ENCODE measurements around the gene CCDC51.

- TF ChIP-seq POLR2AphosphoS5 (IDR thresholded peaks at IDR 0.05; ENCODE audit: low read depth) (no peak), EZH2 (IDR thresholded peaks at IDR 0.05; ENCODE audit: low read depth, unreplicated experiment) (no peak), ETS1 (IDR thresholded peaks at IDR 0.05) (no peak), EZH2phosphoT487 (IDR thresholded peaks at IDR 0.05; ENCODE audit: unreplicated experiment) (no peak), CREB1 (CRISPR knock-in tag; IDR thresholded peaks at IDR 0.05; ENCODE audit: low read depth) (no peak), STAT1 (IDR thresholded peaks at IDR 0.05; ENCODE audit: unreplicated experiment) (no peak), JUNB (IDR thresholded peaks at IDR 0.05; ENCODE audit: unreplicated experiment) (no peak)
- TF ChIP-seq, protein P1, sequence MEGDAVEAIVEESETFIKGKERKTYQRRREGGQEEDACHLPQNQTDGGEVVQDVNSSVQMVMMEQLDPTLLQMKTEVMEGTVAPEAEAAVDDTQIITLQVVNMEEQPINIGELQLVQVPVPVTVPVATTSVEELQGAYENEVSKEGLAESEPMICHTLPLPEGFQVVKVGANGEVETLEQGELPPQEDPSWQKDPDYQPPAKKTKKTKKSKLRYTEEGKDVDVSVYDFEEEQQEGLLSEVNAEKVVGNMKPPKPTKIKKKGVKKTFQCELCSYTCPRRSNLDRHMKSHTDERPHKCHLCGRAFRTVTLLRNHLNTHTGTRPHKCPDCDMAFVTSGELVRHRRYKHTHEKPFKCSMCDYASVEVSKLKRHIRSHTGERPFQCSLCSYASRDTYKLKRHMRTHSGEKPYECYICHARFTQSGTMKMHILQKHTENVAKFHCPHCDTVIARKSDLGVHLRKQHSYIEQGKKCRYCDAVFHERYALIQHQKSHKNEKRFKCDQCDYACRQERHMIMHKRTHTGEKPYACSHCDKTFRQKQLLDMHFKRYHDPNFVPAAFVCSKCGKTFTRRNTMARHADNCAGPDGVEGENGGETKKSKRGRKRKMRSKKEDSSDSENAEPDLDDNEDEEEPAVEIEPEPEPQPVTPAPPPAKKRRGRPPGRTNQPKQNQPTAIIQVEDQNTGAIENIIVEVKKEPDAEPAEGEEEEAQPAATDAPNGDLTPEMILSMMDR (conservative IDR thresholded peaks at IDR 0.05; ENCODE audit: low read depth in 2 of 2) = no peak
- TF ChIP-seq, protein P2, sequence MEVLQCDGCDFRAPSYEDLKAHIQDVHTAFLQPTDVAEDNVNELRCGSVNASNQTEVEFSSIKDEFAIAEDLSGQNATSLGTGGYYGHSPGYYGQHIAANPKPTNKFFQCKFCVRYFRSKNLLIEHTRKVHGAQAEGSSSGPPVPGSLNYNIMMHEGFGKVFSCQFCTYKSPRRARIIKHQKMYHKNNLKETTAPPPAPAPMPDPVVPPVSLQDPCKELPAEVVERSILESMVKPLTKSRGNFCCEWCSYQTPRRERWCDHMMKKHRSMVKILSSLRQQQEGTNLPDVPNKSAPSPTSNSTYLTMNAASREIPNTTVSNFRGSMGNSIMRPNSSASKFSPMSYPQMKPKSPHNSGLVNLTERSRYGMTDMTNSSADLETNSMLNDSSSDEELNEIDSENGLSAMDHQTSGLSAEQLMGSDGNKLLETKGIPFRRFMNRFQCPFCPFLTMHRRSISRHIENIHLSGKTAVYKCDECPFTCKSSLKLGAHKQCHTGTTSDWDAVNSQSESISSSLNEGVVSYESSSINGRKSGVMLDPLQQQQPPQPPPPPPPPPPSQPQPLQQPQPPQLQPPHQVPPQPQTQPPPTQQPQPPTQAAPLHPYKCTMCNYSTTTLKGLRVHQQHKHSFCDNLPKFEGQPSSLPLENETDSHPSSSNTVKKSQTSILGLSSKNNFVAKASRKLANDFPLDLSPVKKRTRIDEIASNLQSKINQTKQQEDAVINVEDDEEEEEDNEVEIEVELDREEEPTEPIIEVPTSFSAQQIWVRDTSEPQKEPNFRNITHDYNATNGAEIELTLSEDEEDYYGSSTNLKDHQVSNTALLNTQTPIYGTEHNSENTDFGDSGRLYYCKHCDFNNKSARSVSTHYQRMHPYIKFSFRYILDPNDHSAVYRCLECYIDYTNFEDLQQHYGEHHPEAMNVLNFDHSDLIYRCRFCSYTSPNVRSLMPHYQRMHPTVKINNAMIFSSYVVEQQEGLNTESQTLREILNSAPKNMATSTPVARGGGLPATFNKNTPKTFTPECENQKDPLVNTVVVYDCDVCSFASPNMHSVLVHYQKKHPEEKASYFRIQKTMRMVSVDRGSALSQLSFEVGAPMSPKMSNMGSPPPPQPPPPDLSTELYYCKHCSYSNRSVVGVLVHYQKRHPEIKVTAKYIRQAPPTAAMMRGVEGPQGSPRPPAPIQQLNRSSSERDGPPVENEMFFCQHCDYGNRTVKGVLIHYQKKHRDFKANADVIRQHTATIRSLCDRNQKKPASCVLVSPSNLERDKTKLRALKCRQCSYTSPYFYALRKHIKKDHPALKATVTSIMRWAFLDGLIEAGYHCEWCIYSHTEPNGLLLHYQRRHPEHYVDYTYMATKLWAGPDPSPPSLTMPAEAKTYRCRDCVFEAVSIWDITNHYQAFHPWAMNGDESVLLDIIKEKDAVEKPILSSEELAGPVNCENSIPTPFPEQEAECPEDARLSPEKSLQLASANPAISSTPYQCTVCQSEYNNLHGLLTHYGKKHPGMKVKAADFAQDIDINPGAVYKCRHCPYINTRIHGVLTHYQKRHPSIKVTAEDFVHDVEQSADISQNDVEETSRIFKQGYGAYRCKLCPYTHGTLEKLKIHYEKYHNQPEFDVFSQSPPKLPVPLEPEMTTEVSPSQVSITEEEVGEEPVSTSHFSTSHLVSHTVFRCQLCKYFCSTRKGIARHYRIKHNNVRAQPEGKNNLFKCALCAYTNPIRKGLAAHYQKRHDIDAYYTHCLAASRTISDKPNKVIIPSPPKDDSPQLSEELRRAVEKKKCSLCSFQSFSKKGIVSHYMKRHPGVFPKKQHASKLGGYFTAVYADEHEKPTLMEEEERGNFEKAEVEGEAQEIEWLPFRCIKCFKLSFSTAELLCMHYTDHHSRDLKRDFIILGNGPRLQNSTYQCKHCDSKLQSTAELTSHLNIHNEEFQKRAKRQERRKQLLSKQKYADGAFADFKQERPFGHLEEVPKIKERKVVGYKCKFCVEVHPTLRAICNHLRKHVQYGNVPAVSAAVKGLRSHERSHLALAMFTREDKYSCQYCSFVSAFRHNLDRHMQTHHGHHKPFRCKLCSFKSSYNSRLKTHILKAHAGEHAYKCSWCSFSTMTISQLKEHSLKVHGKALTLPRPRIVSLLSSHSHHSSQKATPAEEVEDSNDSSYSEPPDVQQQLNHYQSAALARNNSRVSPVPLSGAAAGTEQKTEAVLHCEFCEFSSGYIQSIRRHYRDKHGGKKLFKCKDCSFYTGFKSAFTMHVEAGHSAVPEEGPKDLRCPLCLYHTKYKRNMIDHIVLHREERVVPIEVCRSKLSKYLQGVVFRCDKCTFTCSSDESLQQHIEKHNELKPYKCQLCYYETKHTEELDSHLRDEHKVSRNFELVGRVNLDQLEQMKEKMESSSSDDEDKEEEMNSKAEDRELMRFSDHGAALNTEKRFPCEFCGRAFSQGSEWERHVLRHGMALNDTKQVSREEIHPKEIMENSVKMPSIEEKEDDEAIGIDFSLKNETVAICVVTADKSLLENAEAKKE (CRISPR knock-in tag; IDR thresholded peaks at IDR 0.05) = no peak
- TF ChIP-seq, protein P3, sequence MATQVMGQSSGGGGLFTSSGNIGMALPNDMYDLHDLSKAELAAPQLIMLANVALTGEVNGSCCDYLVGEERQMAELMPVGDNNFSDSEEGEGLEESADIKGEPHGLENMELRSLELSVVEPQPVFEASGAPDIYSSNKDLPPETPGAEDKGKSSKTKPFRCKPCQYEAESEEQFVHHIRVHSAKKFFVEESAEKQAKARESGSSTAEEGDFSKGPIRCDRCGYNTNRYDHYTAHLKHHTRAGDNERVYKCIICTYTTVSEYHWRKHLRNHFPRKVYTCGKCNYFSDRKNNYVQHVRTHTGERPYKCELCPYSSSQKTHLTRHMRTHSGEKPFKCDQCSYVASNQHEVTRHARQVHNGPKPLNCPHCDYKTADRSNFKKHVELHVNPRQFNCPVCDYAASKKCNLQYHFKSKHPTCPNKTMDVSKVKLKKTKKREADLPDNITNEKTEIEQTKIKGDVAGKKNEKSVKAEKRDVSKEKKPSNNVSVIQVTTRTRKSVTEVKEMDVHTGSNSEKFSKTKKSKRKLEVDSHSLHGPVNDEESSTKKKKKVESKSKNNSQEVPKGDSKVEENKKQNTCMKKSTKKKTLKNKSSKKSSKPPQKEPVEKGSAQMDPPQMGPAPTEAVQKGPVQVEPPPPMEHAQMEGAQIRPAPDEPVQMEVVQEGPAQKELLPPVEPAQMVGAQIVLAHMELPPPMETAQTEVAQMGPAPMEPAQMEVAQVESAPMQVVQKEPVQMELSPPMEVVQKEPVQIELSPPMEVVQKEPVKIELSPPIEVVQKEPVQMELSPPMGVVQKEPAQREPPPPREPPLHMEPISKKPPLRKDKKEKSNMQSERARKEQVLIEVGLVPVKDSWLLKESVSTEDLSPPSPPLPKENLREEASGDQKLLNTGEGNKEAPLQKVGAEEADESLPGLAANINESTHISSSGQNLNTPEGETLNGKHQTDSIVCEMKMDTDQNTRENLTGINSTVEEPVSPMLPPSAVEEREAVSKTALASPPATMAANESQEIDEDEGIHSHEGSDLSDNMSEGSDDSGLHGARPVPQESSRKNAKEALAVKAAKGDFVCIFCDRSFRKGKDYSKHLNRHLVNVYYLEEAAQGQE (IDR thresholded peaks at IDR 0.05; ENCODE audit: unreplicated experiment) = no peak
Measured at GRCh38 chr3:48411606-48412374, 28.1 kb downstream of the CCDC51 start.

All from GM23338 (cell line).